NCI-H510A treated with DMSO at 0.1 percent for 48 hours (cell line): Measurements from ENCODE around the gene PALD1.

Experiments
- DNase-seq: peaks from one replicate; lab custom pipeline; 2025; lab: John Stamatoyannopoulos, UW

PALD1 gene

GRCh38 chr10:70535001-70535400 is 56.4 kb downstream of the PALD1 start:
- no peak for DNase-seq

DNA sequence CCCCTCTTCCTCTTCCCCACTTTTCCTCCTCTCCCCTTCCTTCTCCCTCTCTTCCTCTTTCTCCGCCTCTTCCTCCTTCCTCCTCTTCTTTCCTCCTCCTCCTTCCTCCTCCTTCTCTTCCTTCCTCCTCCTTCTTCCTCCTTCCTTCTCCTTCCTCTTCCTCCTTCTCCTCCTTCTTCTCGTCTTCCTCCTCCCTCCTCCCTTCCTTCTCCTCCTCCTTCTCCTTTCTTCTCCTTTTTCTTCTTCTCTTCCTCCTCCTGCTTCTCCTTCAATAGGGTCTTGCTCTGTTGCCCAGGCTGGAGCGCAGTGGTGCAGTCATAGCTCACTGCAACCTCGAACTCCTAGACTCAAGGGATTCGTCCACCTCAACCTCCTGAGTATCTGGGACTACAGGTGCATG is 56.9 kb downstream of the PALD1 start:
- DNase-seq, result no peak

GRCh38 chr10:70536196-70536861 is 57.8 kb downstream of the PALD1 start:
- peak; percentile 32 for DNase-seq

- DNase-seq, result peak; percentile 44
These were observed 59.0 kb downstream of the PALD1 start for GRCh38 chr10:70537398-70538194.

- DNase-seq, result no peak
These were observed 59.6 kb downstream of the PALD1 start for GRCh38 chr10:70538195-70538520.

DNA sequence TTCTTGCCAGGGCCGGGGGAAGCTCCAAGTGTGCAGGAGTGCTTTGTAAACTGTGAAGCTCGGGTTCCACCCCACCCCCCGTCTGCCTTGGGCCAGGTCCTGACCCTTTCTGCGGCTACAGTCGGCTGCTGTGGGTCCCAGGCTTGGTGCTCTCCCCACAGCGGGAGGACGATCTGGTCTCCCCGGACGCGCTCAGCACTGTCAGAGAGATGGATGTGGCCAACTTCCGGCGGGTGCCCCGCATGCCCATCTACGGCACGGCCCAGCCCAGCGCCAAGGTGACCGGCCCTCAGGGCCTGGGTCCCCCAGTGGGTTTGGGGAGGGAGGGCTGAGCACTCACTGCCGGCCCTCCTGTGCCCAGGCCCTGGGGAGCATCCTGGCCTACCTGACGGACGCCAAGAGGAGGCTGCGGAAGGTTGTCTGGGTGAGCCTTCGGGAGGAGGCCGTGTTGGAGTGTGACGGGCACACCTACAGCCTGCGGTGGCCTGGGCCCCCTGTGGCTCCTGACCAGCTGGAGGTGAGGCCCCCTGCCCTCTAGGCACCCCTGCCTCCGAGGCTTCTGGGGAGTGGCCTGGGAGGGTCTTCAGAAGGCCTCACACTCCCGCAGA is 60.3 kb downstream of the PALD1 start:
- DNase-seq, result no peak

GRCh38 chr10:70539471-70539870 is 60.9 kb downstream of the PALD1 start:
- DNase-seq, result no peak

- no peak for DNase-seq
These were observed 61.7 kb downstream of the PALD1 start for GRCh38 chr10:70540089-70540788.

DNA sequence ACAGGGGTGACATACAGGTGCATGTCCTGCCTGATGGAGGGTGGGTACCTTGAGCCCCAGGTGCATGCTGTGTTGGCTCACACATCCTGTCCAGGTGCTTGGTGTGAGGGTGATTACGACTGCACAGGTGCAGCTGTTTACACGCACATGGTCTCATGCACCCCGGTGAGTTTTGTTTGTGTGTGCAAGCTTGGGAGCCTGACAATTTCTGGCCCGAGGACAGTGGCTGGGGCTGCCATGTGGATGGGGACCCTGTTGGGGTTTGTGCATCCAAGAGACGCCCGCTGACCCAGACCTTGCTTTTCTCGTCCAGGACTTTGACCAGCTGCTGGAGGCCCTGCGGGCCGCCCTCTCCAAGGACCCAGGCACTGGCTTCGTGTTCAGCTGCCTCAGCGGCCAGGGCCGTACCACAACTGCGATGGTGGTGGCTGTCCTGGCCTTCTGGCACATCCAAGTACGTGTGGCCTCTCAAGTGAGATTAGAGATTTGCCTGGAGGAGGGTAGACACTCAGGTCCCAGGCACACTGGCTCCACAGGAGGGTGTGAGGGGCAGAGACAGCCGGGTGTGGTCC is 62.3 kb downstream of the PALD1 start:
- DNase-seq, result peak; percentile 31

GRCh38 chr10:70541736-70542564 is 63.4 kb downstream of the PALD1 start:
- DNase-seq, result no peak

GRCh38 chr10:70542565-70542938 is 64.0 kb downstream of the PALD1 start:
- no peak for DNase-seq

DNA sequence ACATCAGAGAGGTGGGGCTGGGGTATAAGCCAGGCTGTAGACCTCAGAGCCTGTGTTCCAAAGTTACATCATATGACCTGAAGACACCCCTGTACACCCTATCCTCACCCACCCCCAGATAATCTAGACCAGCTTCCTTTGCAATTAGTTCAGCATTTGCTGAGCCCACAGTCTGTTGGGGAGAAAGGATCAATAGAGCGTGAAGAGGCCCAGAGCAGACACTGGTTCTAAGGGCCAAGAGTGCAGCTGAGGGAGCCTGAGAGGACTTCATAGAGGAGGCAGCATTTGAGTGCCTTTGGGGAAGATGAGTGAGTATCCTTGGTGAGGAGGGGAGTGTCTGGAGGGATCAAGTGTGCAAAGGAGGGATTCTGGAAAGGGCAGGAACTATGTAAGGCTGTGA is 65.3 kb downstream of the PALD1 start:
- no peak for DNase-seq

DNA sequence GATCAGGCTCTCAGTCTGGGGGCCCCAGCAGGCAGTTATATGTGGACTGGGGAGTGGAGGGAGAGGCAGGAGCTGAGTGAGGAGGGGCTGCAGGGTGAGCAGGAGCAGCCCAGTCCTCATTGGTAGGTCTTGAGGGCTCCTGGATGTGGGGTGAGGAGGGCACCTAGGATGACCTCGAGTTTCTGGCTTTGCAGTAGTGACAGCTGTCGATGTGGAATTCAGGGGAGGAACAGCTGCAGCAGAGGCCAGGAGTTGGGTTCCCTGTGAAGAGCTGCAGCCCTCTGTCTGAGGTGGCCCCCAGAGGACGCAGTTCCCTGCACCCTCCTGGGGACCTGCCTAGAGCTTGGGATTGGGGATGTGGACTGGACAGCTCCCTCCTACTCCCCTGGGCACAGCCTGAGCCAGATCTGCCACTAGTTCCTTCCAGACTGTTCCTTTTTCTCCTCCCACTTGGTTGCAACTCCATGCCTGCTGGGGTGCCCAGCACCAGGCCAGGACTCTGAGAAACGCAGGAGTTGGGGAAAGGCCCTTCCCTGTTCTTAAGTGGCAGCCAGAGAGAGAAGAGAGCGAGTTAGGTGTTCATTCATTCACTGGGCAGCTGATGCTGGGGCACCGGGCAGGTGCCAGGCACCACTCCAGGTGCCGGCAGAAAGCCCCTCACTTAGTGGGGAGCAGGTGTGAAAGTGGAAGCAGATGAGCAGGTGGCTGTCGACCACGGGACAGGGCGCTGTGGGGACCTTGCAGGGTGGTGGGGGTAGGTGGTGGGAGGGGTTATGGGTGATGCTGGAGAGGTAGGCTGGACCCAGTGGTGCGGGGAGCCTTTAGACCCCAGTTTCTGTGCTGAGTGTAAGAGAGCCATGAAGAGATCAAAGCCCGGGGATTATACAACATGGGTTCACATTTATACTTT is 66.1 kb downstream of the PALD1 start:
- DNase-seq, result peak; percentile 33

DNA sequence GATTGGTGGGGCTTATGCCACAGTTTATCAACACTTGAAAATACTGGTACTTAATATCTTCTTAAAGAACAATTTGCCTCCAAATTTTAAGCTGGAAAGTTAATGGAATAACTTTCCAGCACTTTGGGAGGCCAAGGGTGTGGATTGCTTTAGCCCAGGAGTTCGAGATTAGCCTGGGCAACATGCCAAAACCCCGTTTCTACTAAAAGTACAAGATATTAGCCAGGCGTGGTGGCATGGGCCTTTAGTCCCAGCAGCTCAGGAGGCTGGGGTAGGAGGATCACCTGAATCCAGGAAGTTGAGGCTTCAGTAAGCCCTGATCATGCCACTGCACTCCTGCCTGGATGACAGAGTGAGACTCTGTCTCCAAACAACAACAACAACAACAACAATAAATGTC is 68.0 kb downstream of the PALD1 start:
- no peak for DNase-seq

DNA sequence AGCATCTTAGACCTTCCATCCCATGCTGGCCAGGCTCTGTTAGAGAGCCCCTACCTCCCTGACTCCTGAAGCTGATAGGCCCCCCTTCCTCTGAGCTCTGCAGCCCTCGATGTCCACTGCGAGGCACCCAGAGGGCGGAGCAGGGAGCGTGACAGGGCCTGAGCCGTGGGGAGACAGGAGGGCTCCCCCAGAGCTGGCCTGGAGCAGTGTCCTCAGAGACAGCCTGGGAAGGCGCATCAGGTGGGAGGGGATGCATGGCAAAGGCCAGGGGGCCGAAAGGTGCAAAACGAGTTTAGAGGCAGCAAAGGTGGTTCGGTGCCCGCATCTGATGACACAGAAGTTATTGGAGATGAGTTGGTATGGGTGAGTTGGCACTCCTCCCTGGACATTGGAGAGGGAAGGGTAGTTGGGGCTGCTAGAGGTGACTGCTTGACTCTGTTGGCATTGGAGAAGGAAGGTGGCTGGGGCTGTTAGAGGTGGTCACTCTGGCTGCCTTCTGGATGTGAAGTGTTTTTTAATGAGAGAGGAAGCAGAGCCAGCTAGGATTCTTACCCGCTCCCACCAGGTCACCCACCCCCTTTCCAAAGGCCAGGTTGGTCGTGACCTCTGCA is 70.9 kb downstream of the PALD1 start:
- DNase-seq, result no peak

DNA sequence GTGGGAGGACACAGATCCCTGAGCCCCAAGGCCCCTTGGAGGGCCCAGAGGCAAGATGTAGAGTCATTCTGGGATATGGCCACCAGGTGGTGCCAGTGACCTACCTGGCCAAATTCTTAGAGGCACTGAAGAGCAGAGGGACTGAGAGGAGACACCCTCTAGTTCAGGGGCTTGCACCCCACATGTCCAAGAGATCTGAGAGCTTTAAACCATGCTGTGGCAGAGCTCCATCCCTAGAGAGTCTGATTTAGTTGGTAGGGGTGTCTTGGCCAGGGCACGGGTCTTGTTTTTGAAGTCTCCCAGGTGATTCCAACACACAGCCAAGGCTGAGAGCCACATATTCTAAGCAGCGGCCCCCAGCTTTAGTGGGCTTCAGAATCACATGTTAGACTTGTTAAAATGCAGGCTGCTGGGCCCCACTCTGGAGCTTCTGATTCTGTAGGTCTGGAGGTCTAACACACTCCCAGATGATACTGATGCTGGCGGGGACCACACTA is 71.4 kb downstream of the PALD1 start:
- DNase-seq, result peak; percentile 74

DNA sequence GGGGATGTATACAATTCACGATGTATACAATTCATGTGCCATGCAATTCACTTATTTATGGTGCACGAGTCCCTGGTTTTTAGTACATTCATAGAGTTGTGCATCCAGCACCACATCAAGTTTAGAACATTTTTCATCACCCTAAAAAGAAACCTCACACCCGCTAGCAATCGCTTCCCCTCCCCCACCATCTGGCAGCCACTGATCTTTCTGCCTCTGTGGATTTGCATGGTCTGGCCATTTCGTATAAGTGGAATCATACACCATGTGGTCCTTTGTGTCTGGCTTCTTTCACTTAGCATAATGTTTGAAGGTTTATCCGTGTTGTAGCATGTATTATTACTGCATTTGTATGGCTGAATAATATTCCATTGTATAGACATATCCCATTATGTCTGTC is 71.9 kb downstream of the PALD1 start:
- DNase-seq, result no peak

GRCh38 chr10:70551466-70551865 is 72.9 kb downstream of the PALD1 start:
- DNase-seq, result no peak

DNA sequence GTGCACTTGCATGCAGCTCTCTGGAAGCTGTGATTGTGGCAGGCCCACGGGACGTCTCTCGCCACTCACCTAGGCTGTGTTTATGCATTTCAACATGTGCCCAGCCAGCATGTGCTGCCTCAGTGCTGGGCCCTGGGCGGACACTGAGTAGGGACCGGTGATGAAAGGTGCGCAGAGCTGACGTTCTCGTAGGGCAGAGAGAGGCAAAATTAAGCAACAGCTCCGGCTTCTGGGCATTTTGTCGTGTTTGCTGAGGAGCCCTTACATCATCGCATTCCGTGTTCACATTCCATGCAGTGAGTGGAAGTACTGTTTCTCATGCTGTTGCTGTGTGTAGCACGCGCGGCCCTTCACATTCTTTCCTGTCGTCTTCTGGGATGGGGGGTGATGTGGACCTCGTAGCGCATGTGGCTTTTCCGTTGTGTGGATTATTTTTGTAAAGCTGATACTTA is 73.4 kb downstream of the PALD1 start:
- no peak for DNase-seq

GRCh38 chr10:70552586-70552985 is 74.0 kb downstream of the PALD1 start:
- DNase-seq, result no peak
